Neuronal stem cell (in vitro differentiated cells): ENCODE results near the gene SNX15.

Experiments
- DNase-seq: peaks from one replicate; pipeline ENCODE4 v3.0.0-alpha.2; 2013; ENCODE audit warnings: low spot score
- H2AFZ ChIP-seq: one replicate; pipeline ENCODE4 v1.6.1; 2013; ENCODE audit warnings: mild to moderate bottlenecking, low read length, inconsistent platforms
- H2AK5ac ChIP-seq: 2 replicates; pipeline ENCODE4 v1.6.1; 2013; ENCODE audit warnings: low read depth, mild to moderate bottlenecking, inconsistent platforms, low read length, moderate library complexity, mixed read lengths
- H2BK120ac ChIP-seq: 2 replicates; pipeline ENCODE4 v1.6.1; 2013; ENCODE audit warnings: low read depth, mild to moderate bottlenecking, inconsistent platforms, low read length, moderate library complexity, mixed read lengths
- H2BK12ac ChIP-seq: one replicate; pipeline ENCODE4 v1.6.1; 2013; ENCODE audit warnings: low read length, inconsistent platforms
- H2BK15ac ChIP-seq: 2 replicates; pipeline ENCODE4 v1.6.1; 2013; ENCODE audit warnings: mild to moderate bottlenecking, low read length, inconsistent platforms, mixed read lengths
- H2BK5ac ChIP-seq: one replicate; pipeline ENCODE4 v1.6.1; 2013; ENCODE audit warnings: inconsistent platforms, mild to moderate bottlenecking, low read length, moderate library complexity
- H3K14ac ChIP-seq: one replicate; pipeline ENCODE4 v1.6.1; 2013; ENCODE audit warnings: low read length, inconsistent platforms
- H3K18ac ChIP-seq: 2 replicates; pipeline ENCODE4 v1.6.1; 2013; ENCODE audit warnings: low read length, inconsistent platforms
- H3K23ac ChIP-seq: 2 replicates; pipeline ENCODE4 v1.6.1; 2013; ENCODE audit warnings: low read depth, mild to moderate bottlenecking, mixed read lengths, low read length, inconsistent platforms; ENCODE audit not compliant: poor library complexity
- H3K27ac ChIP-seq: replicated peaks from 3 replicates; pipeline ENCODE4 v1.5.1; 2013; ENCODE audit warnings: low read length, inconsistent platforms
- H3K27me3 ChIP-seq, 3 experiments: 2 replicates each; pipeline ENCODE4 v1.6.1; 2013; ENCODE audit warnings: low read length in 3 of 3, mild to moderate bottlenecking in 2 of 3, inconsistent platforms in 1 of 3, low read depth in 1 of 3, mixed read lengths in 1 of 3, moderate library complexity in 1 of 3; ENCODE audit not compliant: control insufficient read depth in 3 of 3, insufficient read depth in 3 of 3
- H3K36me3 ChIP-seq, 2 donors: replicated peaks in 1 of 2; 2 replicates each; pipeline ENCODE4 v1.6.1; 2013; ENCODE audit warnings: low read length in 2 of 2; ENCODE audit not compliant: control insufficient read depth in 2 of 2, insufficient read depth in 2 of 2
- H3K4ac ChIP-seq: 2 replicates; pipeline ENCODE4 v1.6.1; 2013; ENCODE audit warnings: inconsistent platforms, mild to moderate bottlenecking, low read length, moderate library complexity
- H3K4me1 ChIP-seq, 2 donors: 1 replicate in 1 of 2; 2 replicates in 1 of 2; pipeline ENCODE4 v1.6.1; 2013; ENCODE audit warnings: low read length in 2 of 2, low read depth in 1 of 2; ENCODE audit not compliant: control insufficient read depth in 2 of 2, insufficient read depth in 1 of 2
- H3K4me2 ChIP-seq: one replicate; pipeline ENCODE4 v1.6.1; 2013; ENCODE audit warnings: mild to moderate bottlenecking, low read length, inconsistent platforms; ENCODE audit not compliant: insufficient read depth, poor library complexity, severe bottlenecking
- H3K4me3 ChIP-seq, 2 donors: 2 replicates each; pipeline ENCODE4 v1.5.1; 2013; ENCODE audit warnings: low read length in 2 of 2, mild to moderate bottlenecking in 2 of 2, inconsistent platforms in 1 of 2, moderate library complexity in 1 of 2
- H3K79me1 ChIP-seq: one replicate; pipeline ENCODE4 v1.6.1; 2013; ENCODE audit warnings: low read depth, mild to moderate bottlenecking, inconsistent platforms, low read length, moderate library complexity
- H3K9ac ChIP-seq: one replicate; pipeline ENCODE4 v1.6.1; 2013; ENCODE audit warnings: mild to moderate bottlenecking, low read depth, low read length, inconsistent platforms; ENCODE audit not compliant: poor library complexity
- H3K9me3 ChIP-seq, 2 donors: replicated peaks in 1 of 2; 2 replicates each; pipeline versions ENCODE3 to v1.6.1; 2013; ENCODE audit warnings: low read length in 2 of 2, mild to moderate bottlenecking in 2 of 2, inconsistent platforms in 1 of 2, low read depth in 1 of 2, mixed read lengths in 1 of 2, moderate library complexity in 1 of 2; ENCODE audit not compliant: control insufficient read depth in 2 of 2, insufficient read depth in 1 of 2
- H4K8ac ChIP-seq: one replicate; pipeline ENCODE4 v1.6.1; 2013; ENCODE audit warnings: low read depth, mild to moderate bottlenecking, inconsistent platforms, low read length, moderate library complexity
- H4K91ac ChIP-seq: one replicate; pipeline ENCODE4 v1.6.1; 2013; ENCODE audit warnings: low read length, low read depth, mild to moderate bottlenecking, inconsistent platforms; ENCODE audit not compliant: poor library complexity
- WGBS, 2 donors: extraction: QIAGEN DNeasy Blood & Tissue Kit; methylation state at CpG; one replicate each; pipeline ENCODE4 v1.1.7; 2013; ENCODE audit warnings: missing lambda C conversion rate in 2 of 2, mixed read lengths in 1 of 2; ENCODE audit not compliant: insufficient read length in 2 of 2, insufficient replicate concordance in 1 of 2; ENCODE audit errors: extremely low coverage in 2 of 2; 5-methylcytosine and 5-hydroxymethylcytosine counted together

The SNX15 gene

DNA sequence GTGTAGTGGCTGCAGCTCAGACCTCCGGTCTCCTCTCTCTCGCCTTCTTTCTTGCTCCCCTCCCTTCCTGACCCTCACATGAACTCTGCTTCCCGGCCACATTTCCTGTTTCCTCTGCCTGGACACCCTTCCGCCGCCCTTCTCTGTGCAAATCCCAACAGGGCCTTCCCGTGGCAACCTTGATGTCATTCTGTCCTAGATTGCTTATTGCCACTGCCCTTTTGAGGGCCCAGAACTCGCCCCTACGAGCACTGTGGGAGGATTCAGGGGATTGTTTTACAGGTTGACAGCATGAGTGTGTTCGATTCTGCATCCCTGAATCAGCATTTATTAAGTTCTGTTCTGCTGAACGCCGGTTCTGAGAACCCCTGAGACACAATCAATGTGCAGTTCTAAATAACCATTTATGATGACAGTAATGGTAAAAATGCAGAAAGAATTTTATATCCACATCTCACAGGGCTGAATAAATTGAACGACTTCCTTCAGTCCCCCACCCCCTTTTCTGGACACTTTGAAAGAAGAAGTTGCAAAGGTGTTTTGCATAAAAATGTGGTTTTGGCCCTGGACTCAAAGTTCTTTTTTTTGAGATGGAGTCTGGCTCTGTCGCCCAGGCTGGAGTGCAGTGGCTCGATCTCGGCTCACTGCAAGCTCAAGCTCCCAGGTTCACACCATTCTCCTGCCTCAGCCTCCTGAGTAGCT lies 36.9 kb upstream of the SNX15 start:
- H3K36me3 ChIP-seq: no peaks in the 10 kb centered on the region
- H3K79me1 ChIP-seq: no peaks in the 10 kb centered on the region
- no peak overlapping the region for H4K8ac ChIP-seq
- WGBS, 2 donors: no CpG with 5 or more reads among the region's 15 CpGs
- H3K14ac ChIP-seq: no peak overlapping the region
- peak overlapping the region; percentile 57 for H2AFZ ChIP-seq
- H3K4me2 ChIP-seq: no peak overlapping the region
- H3K27ac ChIP-seq: no peak overlapping the region
- no peak overlapping the region for H3K18ac ChIP-seq
- no peak overlapping the region for H3K23ac ChIP-seq
- H3K9me3 ChIP-seq: no peaks in the 10 kb centered on the region
- no peak overlapping the region for H2BK15ac ChIP-seq
- H3K27me3 ChIP-seq: peaks cover 0 to 4% (median 0%) of the 10 kb centered on the region in 3 experiments
- H4K91ac ChIP-seq: peak overlapping the region; percentile 27
- H3K4me3 ChIP-seq: no peak overlapping the region
- peaks cover 0 to 6% of the 10 kb centered on the region in 2 donors for H3K4me1 ChIP-seq
- H3K4ac ChIP-seq: no peak overlapping the region
- H2BK12ac ChIP-seq: no peak overlapping the region
- no peak overlapping the region for H3K9ac ChIP-seq
- H2BK5ac ChIP-seq: no peak overlapping the region
- DNase-seq: no peak
- no peak overlapping the region for H2BK120ac ChIP-seq
- no peak overlapping the region for H2AK5ac ChIP-seq

- Histone ChIP-seq H4K91ac (no peak overlapping the region), H2AK5ac (no peak overlapping the region), H3K9ac (no peak overlapping the region), H2BK15ac (no peak overlapping the region), H2BK12ac (no peak overlapping the region), H4K8ac (no peak overlapping the region), H2BK5ac (no peak overlapping the region), H2AFZ (no peak overlapping the region), H3K14ac (no peak overlapping the region), H3K4ac (no peak overlapping the region), H3K4me3 (no peak overlapping the region), H3K23ac (no peak overlapping the region), H2BK120ac (no peak overlapping the region), H3K4me1 (peaks cover 4 to 10% of the 10 kb centered on the region in 2 donors), H3K79me1 (no peaks in the 10 kb centered on the region), H3K18ac (no peak overlapping the region), H3K27me3 (peaks cover 0 to 4% (median 0%) of the 10 kb centered on the region in 3 experiments), H3K36me3 (no peaks in the 10 kb centered on the region), H3K27ac (no peak overlapping the region), H3K4me2 (no peak overlapping the region), H3K9me3 (no peaks in the 10 kb centered on the region)
- DNase-seq: no peak
- no CpG with 5 or more reads among the region's 7 CpGs for WGBS, 2 donors
Observed at GRCh38 chr11:64994318-64994717, 32.9 kb upstream of the SNX15 start.

GRCh38 chr11:64996327-64996709 lies 30.9 kb upstream of the SNX15 start:
- H4K91ac ChIP-seq: no peak overlapping the region

GRCh38 chr11:64996710-64997380 lies 30.4 kb upstream of the SNX15 start, which contains the start of gene BATF2:
Gene BATF2, minus strand, starts transcription at chr11:64996971. Its CDS starts 57 bp downstream, at chr11:64996914.
- WGBS, 2 donors: no CpG with 5 or more reads among the region's 9 CpGs
- no peaks in the 10 kb centered on the region for H3K36me3 ChIP-seq
- H2BK15ac ChIP-seq: no peak within 1 kb of the TSS
- no peak within 1 kb of the TSS for H3K23ac ChIP-seq
- H2BK12ac ChIP-seq: no peak within 1 kb of the TSS
- no peak within 1 kb of the TSS for H3K4me2 ChIP-seq
- H4K8ac ChIP-seq: no peak within 1 kb of the TSS
- no peak within 1 kb of the TSS for H3K14ac ChIP-seq
- no peaks in the 10 kb centered on the region for H3K79me1 ChIP-seq
- H3K4me3 ChIP-seq: peak within 1 kb of the TSS in 1 of 2 donors; percentile 14
- no peak within 1 kb of the TSS for H3K9ac ChIP-seq
- no peak within 1 kb of the TSS for H3K27ac ChIP-seq
- H3K9me3 ChIP-seq: no peaks in the 10 kb centered on the region
- peak within 1 kb of the TSS; percentile 0 for H3K18ac ChIP-seq
- H2BK120ac ChIP-seq: no peak within 1 kb of the TSS
- no peak within 1 kb of the TSS for H2BK5ac ChIP-seq
- peak within 1 kb of the TSS; percentile 90 for H2AFZ ChIP-seq
- H3K4ac ChIP-seq: no peak within 1 kb of the TSS
- no peak within 1 kb of the TSS for H2AK5ac ChIP-seq
- DNase-seq: peak; percentile 51
- peaks cover 0 to 4% (median 0%) of the 10 kb centered on the region in 3 experiments for H3K27me3 ChIP-seq
- H3K4me1 ChIP-seq: peaks cover 4 to 5% of the 10 kb centered on the region in 2 donors
- no peak within 1 kb of the TSS for H4K91ac ChIP-seq

More at GRCh38 chr11:64996327-64996709, 30.9 kb upstream of the SNX15 start:
- no peak for DNase-seq
- H3K23ac ChIP-seq: no peak overlapping the region
- H3K9me3 ChIP-seq: no peaks in the 10 kb centered on the region
- no peak overlapping the region for H2BK120ac ChIP-seq
- H3K27ac ChIP-seq: no peak overlapping the region
- H3K18ac ChIP-seq: peak overlapping the region; percentile 0
- H2BK15ac ChIP-seq: no peak overlapping the region
- H3K79me1 ChIP-seq: no peaks in the 10 kb centered on the region
- peaks cover 0 to 4% (median 0%) of the 10 kb centered on the region in 3 experiments for H3K27me3 ChIP-seq
- H3K4me3 ChIP-seq: peak overlapping the region in 1 of 2 donors; percentile 14
- H2AK5ac ChIP-seq: no peak overlapping the region
- peaks cover 4 to 5% of the 10 kb centered on the region in 2 donors for H3K4me1 ChIP-seq
- H2AFZ ChIP-seq: peak overlapping the region; percentile 90
- H3K4me2 ChIP-seq: no peak overlapping the region
- WGBS, 2 donors: no CpG with 5 or more reads among the region's 11 CpGs
- H2BK5ac ChIP-seq: no peak overlapping the region
- no peak overlapping the region for H3K14ac ChIP-seq
- no peaks in the 10 kb centered on the region for H3K36me3 ChIP-seq
- H4K8ac ChIP-seq: no peak overlapping the region
- no peak overlapping the region for H3K9ac ChIP-seq
- H3K4ac ChIP-seq: no peak overlapping the region
- no peak overlapping the region for H2BK12ac ChIP-seq
